SK-N-SH treated with all-trans-retinoic acid at 6 μM for 48 hours (cell line): ENCODE measurements around the gene PSPH.
"Not testable (repeated sequence)": the region's sequence is repeated elsewhere in the genome, so short reads cannot be mapped to it uniquely, and the experiment has no call there.

Experiments
- ATAC-seq: fragments of 200-7000 bp; cut with Tn5 transposase; 3 replicates; pipeline ENCODE4 v1.9.1; 2020; ENCODE audit warnings: mild to moderate bottlenecking, moderate library complexity
- ARNTL ChIP-seq: fragments of 450-650 bp; formaldehyde crosslinking; IDR thresholded peaks from 2 replicates; pipeline ENCODE4 v1.5.0; 2020; ENCODE audit warnings: low read depth, mild to moderate bottlenecking, moderate library complexity, borderline replicate concordance
- BACH2 ChIP-seq: fragments of 250-450 bp; sonication (Bioruptor Pico); IDR thresholded peaks from 2 replicates; pipeline ENCODE4 v1.9.0; 2021; ENCODE audit warnings: mild to moderate bottlenecking, borderline replicate concordance
- GLIS3 ChIP-seq: fragments of 250-450 bp; sonication (Bioruptor Pico); IDR thresholded peaks from 2 replicates; pipeline ENCODE4 v1.5.0; 2020; ENCODE audit warnings: mild to moderate bottlenecking, moderate library complexity
- ISL1 ChIP-seq: fragments of 250-450 bp; sonication (Bioruptor Pico); IDR thresholded peaks from 2 replicates; pipeline ENCODE4 v2.1.2; 2022; ENCODE audit warnings: mild to moderate bottlenecking, moderate library complexity
- PPARA ChIP-seq: fragments of 250-450 bp; sonication (Bioruptor Pico); IDR thresholded peaks from 2 replicates; pipeline ENCODE4 v1.5.0; 2020; ENCODE audit warnings: mild to moderate bottlenecking, borderline replicate concordance
- RARB ChIP-seq: fragments of 250-450 bp; sonication (Bioruptor Pico); IDR thresholded peaks from 2 replicates; pipeline ENCODE4 v1.8.0; 2021; ENCODE audit warnings: mild to moderate bottlenecking, moderate library complexity
- SNAI2 ChIP-seq: fragments of 250-450 bp; sonication (Bioruptor Pico); IDR thresholded peaks from 2 replicates; pipeline ENCODE4 v1.5.0; 2020; ENCODE audit warnings: mild to moderate bottlenecking, moderate library complexity
- TCF4 ChIP-seq: fragments of 250-450 bp; sonication (Bioruptor Pico); IDR thresholded peaks from 2 replicates; pipeline ENCODE4 v1.8.0; 2021; ENCODE audit warnings: mild to moderate bottlenecking, moderate library complexity, borderline replicate concordance
- TOX ChIP-seq: fragments of 250-450 bp; sonication (Bioruptor Pico); IDR thresholded peaks from 2 replicates; pipeline ENCODE4 v1.8.0; 2021; ENCODE audit warnings: mild to moderate bottlenecking, moderate library complexity, borderline replicate concordance
- ZNF565 ChIP-seq: fragments of 450-650 bp; formaldehyde crosslinking; conservative IDR thresholded peaks from 2 replicates; pipeline ENCODE4 v1.5.0; 2020; ENCODE audit warnings: low read depth, mild to moderate bottlenecking, moderate library complexity
- ZNF70 ChIP-seq: fragments of 450-650 bp; formaldehyde crosslinking; IDR thresholded peaks from 2 replicates; pipeline ENCODE4 v1.5.0; 2020; ENCODE audit warnings: mild to moderate bottlenecking, moderate library complexity
- TF ChIP-seq, protein P1 (sequence below): fragments of 250-450 bp; sonication (Bioruptor Pico); IDR thresholded peaks from 2 replicates; pipeline ENCODE4 v1.5.0; 2020; ENCODE audit warnings: mild to moderate bottlenecking, moderate library complexity
- TF ChIP-seq, protein P2 (sequence below): fragments of 250-450 bp; sonication (Bioruptor Pico); IDR thresholded peaks from 2 replicates; pipeline ENCODE4 v1.8.0; 2020; ENCODE audit warnings: mild to moderate bottlenecking, moderate library complexity, borderline replicate concordance
- TF ChIP-seq, protein P3 (sequence below): fragments of 250-450 bp; sonication (Bioruptor Pico); IDR thresholded peaks from 2 replicates; pipeline ENCODE4 v1.5.1; 2020; ENCODE audit warnings: low read depth, mild to moderate bottlenecking, moderate library complexity
- TF ChIP-seq, protein P4 (sequence below): fragments of 250-450 bp; sonication (Bioruptor Pico); IDR thresholded peaks from 2 replicates; pipeline ENCODE4 v1.5.1; 2021; ENCODE audit warnings: mild to moderate bottlenecking, moderate library complexity
- TF ChIP-seq, protein P5 (sequence below): fragments of 250-450 bp; sonication (Bioruptor Pico); IDR thresholded peaks from 2 replicates; pipeline ENCODE4 v1.8.0; 2021; ENCODE audit warnings: low read depth, mild to moderate bottlenecking, moderate library complexity, borderline replicate concordance

The PSPH gene

DNA sequence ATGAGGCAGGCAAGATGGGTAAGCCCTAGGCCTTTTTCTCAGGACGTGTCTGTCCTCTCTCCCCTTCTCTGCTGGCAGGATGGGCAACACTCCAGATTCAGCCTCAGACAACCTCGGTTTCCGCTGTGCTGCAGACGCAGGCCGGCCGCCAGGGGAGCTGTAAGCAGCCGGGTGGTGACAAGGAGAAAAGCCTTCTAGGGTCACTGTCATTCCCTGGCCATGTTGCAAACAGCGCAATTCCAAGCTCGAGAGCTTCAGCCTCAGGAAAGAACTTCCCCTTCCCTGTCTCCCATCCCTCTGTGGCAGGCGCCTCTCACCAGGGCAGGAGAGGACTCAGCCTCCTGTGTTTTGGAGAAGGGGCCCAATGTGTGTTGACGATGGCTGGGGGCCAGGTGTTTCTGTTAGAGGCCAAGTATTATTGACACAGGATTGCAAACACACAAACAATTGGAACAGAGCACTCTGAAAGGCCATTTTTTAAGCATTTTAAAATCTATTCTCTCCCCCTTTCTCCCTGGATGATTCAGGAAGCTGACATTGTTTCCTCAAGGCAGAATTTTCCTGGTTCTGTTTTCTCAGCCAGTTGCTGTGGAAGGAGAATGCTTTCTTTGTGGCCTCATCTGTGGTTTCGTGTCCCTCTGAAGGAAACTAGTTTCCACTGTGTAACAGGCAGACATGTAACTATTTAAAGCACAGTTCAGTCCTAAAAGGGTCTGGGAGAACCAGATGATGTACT, 28.4 kb upstream of the PSPH start:
- ATAC-seq = peak; percentile 82
- TF ChIP-seq TCF4 (CRISPR knock-in tag) (peak; percentile 39; the same call in 1 of the 2 replicates), TOX (CRISPR knock-in tag) (no peak)
- TF ChIP-seq, protein P1, sequence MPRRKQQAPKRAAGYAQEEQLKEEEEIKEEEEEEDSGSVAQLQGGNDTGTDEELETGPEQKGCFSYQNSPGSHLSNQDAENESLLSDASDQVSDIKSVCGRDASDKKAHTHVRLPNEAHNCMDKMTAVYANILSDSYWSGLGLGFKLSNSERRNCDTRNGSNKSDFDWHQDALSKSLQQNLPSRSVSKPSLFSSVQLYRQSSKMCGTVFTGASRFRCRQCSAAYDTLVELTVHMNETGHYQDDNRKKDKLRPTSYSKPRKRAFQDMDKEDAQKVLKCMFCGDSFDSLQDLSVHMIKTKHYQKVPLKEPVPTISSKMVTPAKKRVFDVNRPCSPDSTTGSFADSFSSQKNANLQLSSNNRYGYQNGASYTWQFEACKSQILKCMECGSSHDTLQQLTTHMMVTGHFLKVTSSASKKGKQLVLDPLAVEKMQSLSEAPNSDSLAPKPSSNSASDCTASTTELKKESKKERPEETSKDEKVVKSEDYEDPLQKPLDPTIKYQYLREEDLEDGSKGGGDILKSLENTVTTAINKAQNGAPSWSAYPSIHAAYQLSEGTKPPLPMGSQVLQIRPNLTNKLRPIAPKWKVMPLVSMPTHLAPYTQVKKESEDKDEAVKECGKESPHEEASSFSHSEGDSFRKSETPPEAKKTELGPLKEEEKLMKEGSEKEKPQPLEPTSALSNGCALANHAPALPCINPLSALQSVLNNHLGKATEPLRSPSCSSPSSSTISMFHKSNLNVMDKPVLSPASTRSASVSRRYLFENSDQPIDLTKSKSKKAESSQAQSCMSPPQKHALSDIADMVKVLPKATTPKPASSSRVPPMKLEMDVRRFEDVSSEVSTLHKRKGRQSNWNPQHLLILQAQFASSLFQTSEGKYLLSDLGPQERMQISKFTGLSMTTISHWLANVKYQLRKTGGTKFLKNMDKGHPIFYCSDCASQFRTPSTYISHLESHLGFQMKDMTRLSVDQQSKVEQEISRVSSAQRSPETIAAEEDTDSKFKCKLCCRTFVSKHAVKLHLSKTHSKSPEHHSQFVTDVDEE = peak; percentile 75; the same call in 1 of the 2 replicates

DNA sequence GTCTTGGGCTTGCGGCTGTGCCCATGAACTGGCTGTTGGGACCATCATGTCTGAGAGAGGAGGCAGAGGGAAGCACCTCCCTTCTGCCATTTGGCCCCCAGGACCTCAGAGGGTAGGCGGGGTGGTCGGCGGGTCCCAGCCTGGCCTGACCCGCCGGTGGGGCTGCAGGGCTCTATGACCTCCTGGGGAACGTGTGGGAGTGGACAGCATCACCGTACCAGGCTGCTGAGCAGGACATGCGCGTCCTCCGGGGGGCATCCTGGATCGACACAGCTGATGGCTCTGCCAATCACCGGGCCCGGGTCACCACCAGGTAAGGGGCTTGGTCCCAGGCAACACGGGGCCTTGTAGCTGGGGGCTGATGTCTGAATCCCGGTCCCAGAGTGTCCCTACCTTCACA, 27.0 kb upstream of the PSPH start:
- TF ChIP-seq, protein P2, sequence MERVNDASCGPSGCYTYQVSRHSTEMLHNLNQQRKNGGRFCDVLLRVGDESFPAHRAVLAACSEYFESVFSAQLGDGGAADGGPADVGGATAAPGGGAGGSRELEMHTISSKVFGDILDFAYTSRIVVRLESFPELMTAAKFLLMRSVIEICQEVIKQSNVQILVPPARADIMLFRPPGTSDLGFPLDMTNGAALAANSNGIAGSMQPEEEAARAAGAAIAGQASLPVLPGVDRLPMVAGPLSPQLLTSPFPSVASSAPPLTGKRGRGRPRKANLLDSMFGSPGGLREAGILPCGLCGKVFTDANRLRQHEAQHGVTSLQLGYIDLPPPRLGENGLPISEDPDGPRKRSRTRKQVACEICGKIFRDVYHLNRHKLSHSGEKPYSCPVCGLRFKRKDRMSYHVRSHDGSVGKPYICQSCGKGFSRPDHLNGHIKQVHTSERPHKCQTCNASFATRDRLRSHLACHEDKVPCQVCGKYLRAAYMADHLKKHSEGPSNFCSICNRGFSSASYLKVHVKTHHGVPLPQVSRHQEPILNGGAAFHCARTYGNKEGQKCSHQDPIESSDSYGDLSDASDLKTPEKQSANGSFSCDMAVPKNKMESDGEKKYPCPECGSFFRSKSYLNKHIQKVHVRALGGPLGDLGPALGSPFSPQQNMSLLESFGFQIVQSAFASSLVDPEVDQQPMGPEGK = no peak
- TF ChIP-seq ZNF70 (CRISPR knock-in tag) (no peak), TCF4 (CRISPR knock-in tag) (no peak), ISL1 (CRISPR knock-in tag) (no peak)

DNA sequence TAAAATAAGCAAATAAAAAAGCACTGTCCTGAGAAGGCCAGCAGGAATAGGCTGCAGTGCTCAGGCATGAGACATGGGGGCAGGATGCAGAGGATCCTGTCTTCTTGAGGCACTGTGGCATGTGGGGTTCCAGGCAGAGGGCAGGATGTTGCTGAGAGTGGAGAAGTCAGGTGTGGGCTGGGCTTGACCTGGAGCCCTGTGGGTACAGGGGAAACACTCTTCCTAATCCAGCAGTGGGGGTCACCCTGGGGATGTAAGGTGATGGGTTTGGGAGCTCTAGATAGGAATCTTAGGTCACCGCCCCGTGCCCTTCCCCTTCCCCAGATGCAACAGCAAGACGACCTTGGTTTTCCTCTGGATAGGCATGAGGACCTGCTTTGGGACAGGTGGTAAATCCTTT, 26.4 kb upstream of the PSPH start:
- TF ChIP-seq BACH2 (CRISPR knock-in tag) (no peak), GLIS3 (CRISPR knock-in tag) (no peak), ISL1 (CRISPR knock-in tag) (no peak), SNAI2 (CRISPR knock-in tag) (no peak), ZNF70 (CRISPR knock-in tag) (no peak), RARB (no peak), ARNTL (CRISPR knock-in tag) (no peak)
- TF ChIP-seq, protein P3, sequence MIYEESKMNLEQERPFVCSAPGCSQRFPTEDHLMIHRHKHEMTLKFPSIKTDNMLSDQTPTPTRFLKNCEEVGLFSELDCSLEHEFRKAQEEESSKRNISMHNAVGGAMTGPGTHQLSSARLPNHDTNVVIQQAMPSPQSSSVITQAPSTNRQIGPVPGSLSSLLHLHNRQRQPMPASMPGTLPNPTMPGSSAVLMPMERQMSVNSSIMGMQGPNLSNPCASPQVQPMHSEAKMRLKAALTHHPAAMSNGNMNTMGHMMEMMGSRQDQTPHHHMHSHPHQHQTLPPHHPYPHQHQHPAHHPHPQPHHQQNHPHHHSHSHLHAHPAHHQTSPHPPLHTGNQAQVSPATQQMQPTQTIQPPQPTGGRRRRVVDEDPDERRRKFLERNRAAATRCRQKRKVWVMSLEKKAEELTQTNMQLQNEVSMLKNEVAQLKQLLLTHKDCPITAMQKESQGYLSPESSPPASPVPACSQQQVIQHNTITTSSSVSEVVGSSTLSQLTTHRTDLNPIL = no peak

More for the DNA sequence above, 27.0 kb upstream of the PSPH start:
- no peak for ATAC-seq

DNA sequence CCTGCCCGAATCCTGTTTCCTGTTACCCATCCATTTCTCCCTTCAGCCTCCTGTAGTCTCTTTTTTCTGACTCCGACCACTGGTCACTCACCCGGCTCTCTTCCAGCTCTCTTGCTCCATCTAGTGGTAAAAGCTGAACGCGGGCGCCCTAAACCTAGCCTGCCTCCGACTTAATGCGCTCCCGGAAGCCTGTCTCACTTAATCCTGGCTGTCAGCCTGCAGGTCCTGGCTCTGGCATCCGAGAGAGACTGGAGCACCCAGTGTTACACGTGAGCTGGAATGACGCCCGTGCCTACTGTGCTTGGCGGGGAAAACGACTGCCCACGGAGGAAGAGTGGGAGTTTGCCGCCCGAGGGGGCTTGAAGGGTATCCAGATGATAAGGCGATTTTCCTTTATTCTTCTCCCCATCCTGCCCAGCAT, 23.1 kb upstream of the PSPH start:
- TF ChIP-seq TOX (CRISPR knock-in tag) (no peak), ISL1 (CRISPR knock-in tag) (no peak), PPARA (CRISPR knock-in tag) (no peak), ZNF565 (CRISPR knock-in tag) (no peak)
- TF ChIP-seq, protein P4, sequence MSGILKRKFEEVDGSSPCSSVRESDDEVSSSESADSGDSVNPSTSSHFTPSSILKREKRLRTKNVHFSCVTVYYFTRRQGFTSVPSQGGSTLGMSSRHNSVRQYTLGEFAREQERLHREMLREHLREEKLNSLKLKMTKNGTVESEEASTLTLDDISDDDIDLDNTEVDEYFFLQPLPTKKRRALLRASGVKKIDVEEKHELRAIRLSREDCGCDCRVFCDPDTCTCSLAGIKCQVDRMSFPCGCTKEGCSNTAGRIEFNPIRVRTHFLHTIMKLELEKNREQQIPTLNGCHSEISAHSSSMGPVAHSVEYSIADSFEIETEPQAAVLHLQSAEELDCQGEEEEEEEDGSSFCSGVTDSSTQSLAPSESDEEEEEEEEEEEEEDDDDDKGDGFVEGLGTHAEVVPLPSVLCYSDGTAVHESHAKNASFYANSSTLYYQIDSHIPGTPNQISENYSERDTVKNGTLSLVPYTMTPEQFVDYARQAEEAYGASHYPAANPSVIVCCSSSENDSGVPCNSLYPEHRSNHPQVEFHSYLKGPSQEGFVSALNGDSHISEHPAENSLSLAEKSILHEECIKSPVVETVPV (CRISPR knock-in tag) = no peak
- TF ChIP-seq, protein P5, sequence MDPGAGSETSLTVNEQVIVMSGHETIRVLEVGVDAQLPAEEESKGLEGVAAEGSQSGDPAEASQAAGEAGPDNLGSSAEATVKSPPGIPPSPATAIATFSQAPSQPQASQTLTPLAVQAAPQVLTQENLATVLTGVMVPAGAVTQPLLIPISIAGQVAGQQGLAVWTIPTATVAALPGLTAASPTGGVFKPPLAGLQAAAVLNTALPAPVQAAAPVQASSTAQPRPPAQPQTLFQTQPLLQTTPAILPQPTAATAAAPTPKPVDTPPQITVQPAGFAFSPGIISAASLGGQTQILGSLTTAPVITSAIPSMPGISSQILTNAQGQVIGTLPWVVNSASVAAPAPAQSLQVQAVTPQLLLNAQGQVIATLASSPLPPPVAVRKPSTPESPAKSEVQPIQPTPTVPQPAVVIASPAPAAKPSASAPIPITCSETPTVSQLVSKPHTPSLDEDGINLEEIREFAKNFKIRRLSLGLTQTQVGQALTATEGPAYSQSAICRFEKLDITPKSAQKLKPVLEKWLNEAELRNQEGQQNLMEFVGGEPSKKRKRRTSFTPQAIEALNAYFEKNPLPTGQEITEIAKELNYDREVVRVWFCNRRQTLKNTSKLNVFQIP = no peak
- ATAC-seq = peak; percentile 94

More for the DNA sequence above, 26.4 kb upstream of the PSPH start:
- ATAC-seq = no peak

DNA sequence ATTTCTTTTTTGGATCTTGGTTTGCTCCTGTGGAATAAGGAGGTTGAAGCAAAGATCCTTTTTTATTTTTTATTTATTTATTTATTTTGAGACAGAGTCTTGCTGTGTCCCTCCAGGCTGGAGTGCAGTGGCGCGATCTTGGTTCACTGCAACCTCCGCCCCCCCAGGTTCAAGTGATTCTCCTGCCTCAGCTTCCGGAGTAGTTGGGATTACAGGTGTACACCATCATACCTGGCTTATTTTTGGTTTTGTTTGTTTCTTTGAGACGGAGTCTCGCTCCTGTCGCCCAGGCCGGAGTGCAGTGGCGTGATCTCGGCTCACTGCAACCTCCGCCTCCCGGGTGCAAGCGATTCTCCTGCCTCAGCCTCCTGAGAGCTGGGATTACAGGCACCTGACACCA, 15.1 kb upstream of the PSPH start:
- ATAC-seq = not testable (repeated sequence)
